Fibroblast of peridontal ligament (primary cell): ENCODE results near the gene ZBTB32.
A peak's percentile ranks its signal among the peaks of the same experiment; 100 is the strongest.

Experiments
- DNase-seq: peaks from one replicate; pipeline ENCODE4 v3.0.0-alpha.2; 2010; ENCODE audit errors: extremely low read depth

The ZBTB32 gene

GRCh38 chr19:35695895-35696422 is 8.4 kb upstream of the ZBTB32 start:
- no peak for DNase-seq

DNA sequence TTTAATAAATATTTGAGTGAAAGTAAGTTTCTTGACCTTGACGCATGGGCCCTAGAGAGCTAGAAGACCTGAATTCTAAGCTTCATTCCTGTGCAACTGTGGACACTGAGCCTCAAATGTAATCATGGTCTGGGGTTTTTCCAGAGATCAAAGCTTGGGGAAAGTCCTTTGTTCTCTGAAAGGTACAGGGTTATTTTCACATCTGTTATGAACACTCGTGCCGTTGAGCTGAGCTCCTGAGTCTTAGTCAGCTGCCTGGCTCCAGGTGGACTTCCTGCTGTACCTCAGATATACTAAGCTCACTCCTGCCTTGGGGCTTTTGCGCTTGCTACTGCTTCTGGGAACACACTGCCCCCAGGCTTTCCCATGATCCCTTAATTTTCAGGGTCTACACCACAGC is 7.5 kb upstream of the ZBTB32 start:
- no peak for DNase-seq

GRCh38 chr19:35702223-35703012 is 1.9 kb upstream of the ZBTB32 start:
- DNase-seq: peak; percentile 97

GRCh38 chr19:35703343-35703742 is 1.0 kb upstream of the ZBTB32 start:
- no peak for DNase-seq

GRCh38 chr19:35708391-35708790 is 4.0 kb downstream of the ZBTB32 start:
- DNase-seq: no peak

GRCh38 chr19:35710784-35711723 is 6.7 kb downstream of the ZBTB32 start:
- DNase-seq: no peak

DNA sequence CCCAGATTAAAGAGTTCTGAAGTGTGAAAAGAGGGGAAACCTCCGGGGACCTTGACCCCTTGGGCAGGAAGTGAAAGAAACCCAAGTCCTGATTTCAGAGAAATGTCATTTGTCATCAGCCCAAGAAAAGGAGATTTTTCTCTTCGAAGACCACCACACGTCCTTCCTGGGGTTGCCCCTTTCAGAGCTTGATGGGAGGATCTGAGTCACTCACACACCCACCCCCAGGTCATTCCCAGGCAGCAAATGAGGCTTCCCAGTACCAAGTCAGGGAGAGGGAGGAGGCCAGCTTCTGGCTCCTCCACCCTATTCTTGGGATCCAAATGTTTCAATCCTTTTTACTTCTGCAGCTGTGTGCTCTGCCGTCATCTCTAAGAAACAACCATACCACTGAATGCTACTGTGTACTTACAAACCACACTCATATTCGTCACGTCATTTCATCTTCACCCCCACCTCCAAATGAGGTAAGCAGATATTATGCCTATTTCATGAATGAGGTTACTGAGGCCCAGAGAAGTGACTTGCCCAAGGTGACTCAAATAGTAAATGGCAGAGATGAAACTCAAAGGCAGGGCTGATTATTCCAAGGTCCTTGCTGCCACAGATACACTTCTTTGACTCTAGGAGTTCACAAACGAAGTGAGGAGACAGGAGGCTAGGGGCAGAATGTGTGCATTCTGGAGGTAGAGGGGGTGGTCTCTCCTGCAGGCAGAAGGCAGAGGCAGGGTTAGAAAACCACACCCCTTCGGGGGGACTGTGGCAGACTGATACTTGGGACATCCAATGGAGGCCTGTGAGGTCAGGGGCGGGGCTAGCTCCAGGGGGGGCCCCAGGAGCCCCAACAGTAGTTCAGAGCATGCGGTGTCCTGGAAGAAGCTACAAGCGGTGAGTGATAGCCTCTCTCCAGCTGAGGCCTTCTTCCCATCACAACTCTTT is 8.5 kb downstream of the ZBTB32 start:
- no peak for DNase-seq

DNA sequence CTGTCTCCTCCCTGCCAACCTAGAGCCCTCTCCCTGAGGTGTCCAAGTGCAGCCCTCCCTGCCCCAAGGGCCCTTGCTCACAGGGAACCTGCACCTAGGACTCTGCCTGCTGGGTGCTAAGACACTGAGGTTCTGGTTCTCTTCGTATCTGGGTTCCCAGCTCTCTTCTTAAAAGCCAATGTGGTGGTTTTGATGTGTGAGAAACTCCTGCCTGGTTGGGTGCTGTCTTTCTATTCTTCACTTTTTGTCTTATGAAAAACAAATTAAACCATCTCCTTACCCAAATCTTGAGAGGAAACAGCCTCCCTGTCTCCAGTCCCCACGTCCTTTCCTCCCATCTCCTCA is 9.1 kb downstream of the ZBTB32 start:
- DNase-seq: no peak

GRCh38 chr19:35713904-35714495 is 9.6 kb downstream of the ZBTB32 start:
- DNase-seq: no peak

DNA sequence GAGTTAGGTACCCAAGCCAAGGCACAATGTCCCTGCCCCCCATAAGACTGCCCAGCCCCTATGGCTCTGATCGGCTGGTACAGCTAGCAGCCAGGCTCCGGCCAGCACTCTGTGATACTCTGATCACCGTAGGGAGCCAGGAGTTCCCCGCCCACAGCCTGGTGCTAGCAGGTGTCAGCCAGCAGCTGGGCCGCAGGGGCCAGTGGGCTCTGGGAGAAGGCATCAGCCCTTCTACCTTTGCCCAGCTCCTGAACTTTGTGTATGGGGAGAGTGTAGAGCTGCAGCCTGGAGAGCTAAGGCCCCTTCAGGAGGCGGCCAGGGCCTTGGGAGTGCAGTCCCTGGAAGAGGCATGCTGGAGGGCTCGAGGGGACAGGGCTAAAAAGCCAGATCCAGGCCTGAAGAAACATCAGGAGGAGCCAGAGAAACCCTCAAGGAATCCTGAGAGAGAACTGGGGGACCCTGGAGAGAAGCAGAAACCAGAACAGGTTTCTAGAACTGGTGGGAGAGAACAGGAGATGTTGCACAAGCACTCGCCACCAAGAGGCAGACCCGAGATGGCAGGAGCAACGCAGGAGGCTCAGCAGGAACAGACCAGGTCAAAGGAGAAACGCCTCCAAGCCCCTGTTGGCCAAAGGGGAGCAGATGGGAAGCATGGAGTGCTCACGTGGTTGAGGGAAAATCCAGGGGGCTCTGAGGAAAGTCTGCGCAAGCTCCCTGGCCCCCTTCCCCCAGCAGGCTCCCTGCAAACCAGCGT is 10.4 kb downstream of the ZBTB32 start:
- DNase-seq: no peak

GRCh38 chr19:35715355-35715809 is 11.0 kb downstream of the ZBTB32 start:
- no peak for DNase-seq

DNA sequence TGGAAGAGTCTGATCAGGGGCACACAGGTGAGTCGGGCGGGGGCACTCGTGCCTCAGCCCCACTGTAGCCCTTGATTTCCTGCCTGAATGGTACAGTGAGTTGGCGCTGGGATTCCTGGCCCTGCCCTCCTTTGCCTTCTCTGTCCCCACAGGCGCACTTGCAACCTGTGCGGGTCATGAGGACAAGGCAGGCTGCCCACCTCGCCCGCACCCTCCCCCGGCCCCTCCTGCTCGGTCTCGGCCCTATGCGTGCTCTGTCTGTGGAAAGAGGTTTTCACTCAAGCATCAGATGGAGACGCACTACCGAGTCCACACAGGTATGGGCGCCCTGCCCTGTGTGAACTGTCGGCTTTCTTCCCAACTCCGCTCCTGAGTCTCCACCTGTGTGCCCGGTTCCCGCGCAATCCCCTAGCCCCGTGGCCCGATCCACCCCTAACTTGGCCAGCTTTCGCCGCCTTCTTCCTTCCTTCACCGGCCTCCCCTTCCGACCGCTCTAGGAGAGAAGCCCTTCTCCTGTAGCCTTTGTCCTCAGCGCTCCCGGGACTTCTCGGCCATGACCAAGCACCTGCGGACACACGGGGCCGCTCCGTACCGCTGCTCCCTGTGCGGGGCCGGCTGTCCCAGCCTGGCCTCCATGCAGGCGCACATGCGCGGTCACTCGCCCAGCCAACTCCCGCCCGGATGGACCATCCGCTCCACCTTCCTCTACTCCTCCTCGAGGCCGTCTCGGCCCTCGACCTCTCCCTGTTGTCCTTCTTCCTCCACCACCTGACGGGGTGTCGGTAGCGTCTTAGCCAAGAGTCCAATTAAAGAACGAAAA is 11.8 kb downstream of the ZBTB32 start:
- DNase-seq: no peak

DNA sequence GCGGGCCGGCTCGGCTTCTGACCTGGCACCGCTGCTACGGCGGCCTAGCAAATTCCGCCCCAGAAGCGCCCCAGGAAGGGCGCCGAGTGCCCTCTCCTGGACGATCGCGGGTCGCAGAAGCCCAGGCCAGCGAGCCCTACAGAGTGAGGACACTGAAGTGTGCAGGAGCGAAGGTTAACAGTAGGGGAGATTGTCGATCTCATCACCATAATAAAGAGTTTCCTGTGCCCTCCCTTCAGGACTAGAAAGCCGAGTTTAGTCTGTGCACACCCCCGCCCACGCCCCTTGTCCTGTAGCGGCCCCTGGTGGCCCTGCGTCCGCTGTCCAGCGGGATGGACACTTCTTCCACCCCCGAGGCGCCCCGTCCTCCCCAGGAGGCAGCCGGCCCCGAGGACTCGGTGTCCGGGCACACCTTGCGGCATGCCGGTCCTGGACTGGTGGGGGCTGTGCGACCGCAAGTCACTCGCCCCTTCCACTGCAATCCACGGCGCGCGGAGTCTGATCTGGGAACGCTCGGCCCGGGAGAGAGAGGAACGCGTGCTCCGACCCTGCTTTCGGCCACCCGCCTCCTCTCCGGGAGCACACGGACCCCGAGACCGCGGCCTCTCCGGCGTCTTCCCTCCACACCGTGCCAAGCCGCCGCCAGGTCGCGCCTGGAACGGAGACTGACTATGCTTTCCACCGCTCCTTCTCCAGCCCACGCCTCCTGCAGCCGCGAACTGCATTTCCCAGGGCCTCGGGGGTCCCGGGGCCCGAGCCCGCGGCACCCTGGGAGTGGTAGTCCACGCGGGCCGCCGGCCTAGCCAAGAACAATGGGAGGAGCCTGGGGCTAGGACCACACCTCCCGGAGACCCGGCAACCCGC is 12.7 kb downstream of the ZBTB32 start:
- peak; percentile 90 for DNase-seq

GRCh38 chr19:35717665-35718344 is 13.4 kb downstream of the ZBTB32 start, which contains the start of gene KMT2B:
TSS of gene KMT2B (plus strand) at chr19:35718003. CDS start at chr19:35718019, 16 bp downstream.
- DNase-seq: no peak

- DNase-seq: no peak
These were observed 14.1 kb downstream of the ZBTB32 start for GRCh38 chr19:35718345-35719041.

GRCh38 chr19:35719402-35720162 is 15.2 kb downstream of the ZBTB32 start:
- no peak for DNase-seq
